ENCODE data around the gene CERS2. TPM values are rescaled to one million over a fixed set of nuclear protein-coding genes. Genes with fewer than 3 reads are reported as not detected.

The CERS2 gene
- total and polyA plus RNA-seq, 2 of the 4 experiments (the other 2 are of a cell fraction): 118 to 127 TPM

DNA sequence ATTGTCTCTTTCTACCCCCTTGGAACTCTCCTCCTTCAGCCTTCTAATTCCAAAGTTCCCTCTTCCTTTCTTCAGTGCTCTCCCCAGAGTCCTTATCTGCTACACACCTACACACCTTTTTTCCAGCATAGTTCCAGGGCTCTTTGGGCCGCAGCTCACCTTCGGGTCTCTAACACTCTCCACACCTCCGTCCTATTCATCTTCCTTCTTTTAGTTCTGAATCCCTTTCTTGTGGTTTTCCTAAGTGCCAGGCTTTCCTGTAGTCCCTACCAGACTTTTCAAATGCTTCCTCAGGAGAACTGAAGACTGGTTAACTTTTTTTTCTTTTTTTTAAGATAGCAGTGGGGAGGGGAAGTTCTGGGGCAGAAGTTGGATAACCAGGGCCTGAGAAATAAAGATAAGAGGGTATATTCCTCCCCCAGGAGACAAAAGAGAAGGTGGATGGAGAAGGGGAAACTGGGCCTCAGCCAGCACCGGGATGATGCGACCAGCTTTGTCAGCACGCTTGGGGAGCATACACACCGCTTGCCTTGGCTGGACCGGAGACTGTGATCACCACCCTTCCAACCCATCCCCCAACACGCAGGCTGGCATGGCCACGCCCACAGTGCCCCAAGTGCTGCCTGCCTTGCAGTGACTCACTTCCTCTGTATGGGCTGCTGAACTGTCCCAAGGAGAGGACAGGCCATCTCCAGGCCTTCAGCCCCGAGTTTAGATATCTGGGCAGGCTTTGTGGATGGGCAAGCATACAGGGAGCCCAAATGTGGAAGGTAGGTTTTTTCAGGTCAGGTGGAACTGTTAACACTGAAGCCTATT is 2.5 kb upstream of the CERS2 start:
- peak overlapping the region; percentile 6 to 60 for H4K8ac ChIP-seq (ENCODE audit: low read depth in 2 of 2, low read length in 2 of 2)
- peak overlapping the region; percentile 75 for H3K4ac ChIP-seq (ENCODE audit: low read depth, low read length)
- in situ Hi-C loops (cut with MboI; ENCODE audit: low sequenced_read_pairs) (loop anchor here (10.0 kb wide), 1 partner anchor 58 kb away; the partner anchor contains the start of gene BNIPL), intact Hi-C loops (cut with micrococcal nuclease) (no loop called here), dilution Hi-C loops (cut with HindIII; ENCODE audit: low sequenced_read_pairs, unreplicated experiment) (no loop called here)
- H2AFZ ChIP-seq (replicated peaks; ENCODE audit: low read length, poor library complexity): peak overlapping the region; percentile 63
- H3K27me3 ChIP-seq (ENCODE audit: control insufficient read depth, insufficient read depth, low read length): no peaks in the 10 kb centered on the region
- H3K9ac ChIP-seq (ENCODE audit: low read depth, low read length): no peak overlapping the region
- no peak for ATAC-seq (ENCODE audit: low read depth)
- H3K56ac ChIP-seq (ENCODE audit: extremely low read depth, insufficient read depth, low read length): 0 out of 2 replicates have a peak overlapping the region, but pooled peaks have one; percentile 38
- POLR2A ChIA-PET (ENCODE audit: unreplicated experiment): no interaction called here
- WGBS, 2 experiments (ENCODE audit: extremely low coverage in 2 of 2, insufficient read length in 1 of 2): 78% methylated on average over 5 of the region's 11 CpGs; no CpG with 5 or more reads in 1 of the 2 experiments
- H2BK20ac ChIP-seq (ENCODE audit: low read depth, low read length): peak overlapping the region; percentile 91
- peak overlapping the region; percentile 84 for H4K91ac ChIP-seq (ENCODE audit: insufficient read depth, low read depth, low read length)
- no peak overlapping the region for H3K4me3 ChIP-seq (ENCODE audit: insufficient read depth, low read depth, low read length)
- peak overlapping the region; percentile 91 for H3K23ac ChIP-seq (ENCODE audit: low read depth, low read length)
- H4K5ac ChIP-seq (ENCODE audit: low read depth, low read length): peak overlapping the region; percentile 83; the same call in 1 of the 2 replicates
- H2AK5ac ChIP-seq (ENCODE audit: low read depth, low read length): peak overlapping the region; percentile 60
- peak overlapping the region; percentile 41; the same call in 1 of the 2 replicates for H3K4me2 ChIP-seq (ENCODE audit: low read depth, low read length)
- no TSS peak for BruUV-seq (replicated peaks)
- H3K79me1 ChIP-seq (ENCODE audit: low read depth in 1 of 2, low read length in 2 of 2): peaks cover 0 to 23% of the 10 kb centered on the region in 2 experiments; a peak in 2 of 4 replicates
- H3K9me1 ChIP-seq (ENCODE audit: insufficient read depth, low read length): peaks cover 16% of the 10 kb centered on the region
- DNase-seq: no peak
- H2AK9ac ChIP-seq (replicated peaks; ENCODE audit: low read depth, low read length, poor library complexity): peak overlapping the region; percentile 13
- peak overlapping the region; percentile 2; the same call in 1 of the 2 replicates for H3K27ac ChIP-seq (ENCODE audit: insufficient read depth, low read length)
- peak overlapping the region; percentile 65 for H2BK120ac ChIP-seq (ENCODE audit: low read depth, low read length)
- peaks cover 16% of the 10 kb centered on the region for H4K20me1 ChIP-seq (ENCODE audit: insufficient read depth, low read length)
- peak overlapping the region; percentile 82 for H2BK5ac ChIP-seq (ENCODE audit: low read depth, low read length, poor library complexity, severe bottlenecking)
- H3K18ac ChIP-seq (ENCODE audit: low read depth, low read length): peak overlapping the region; percentile 79; the same call in 1 of the 2 replicates
- CTCF ChIA-PET: interaction anchor here (1.6 kb wide), 1 partner anchor 10 kb away, joined by 5 read pairs; no protein-coding TSS in a partner anchor
- peaks cover 32% of the 10 kb centered on the region for H3K4me1 ChIP-seq (ENCODE audit: control insufficient read depth, insufficient read depth, low read length)
- H3K9me3 ChIP-seq (ENCODE audit: control insufficient read depth, insufficient read depth, low read length): no peaks in the 10 kb centered on the region
- H3K36me3 ChIP-seq (ENCODE audit: control insufficient read depth, insufficient read depth, low read length): no peaks in the 10 kb centered on the region
- peak overlapping the region; percentile 76; the same call in 1 of the 3 replicates for H2BK15ac ChIP-seq (ENCODE audit: low read depth, low read length)
- H3K14ac ChIP-seq (replicated peaks; ENCODE audit: low read depth, low read length): peak overlapping the region; percentile 76
- TF ChIP-seq, protein P1, sequence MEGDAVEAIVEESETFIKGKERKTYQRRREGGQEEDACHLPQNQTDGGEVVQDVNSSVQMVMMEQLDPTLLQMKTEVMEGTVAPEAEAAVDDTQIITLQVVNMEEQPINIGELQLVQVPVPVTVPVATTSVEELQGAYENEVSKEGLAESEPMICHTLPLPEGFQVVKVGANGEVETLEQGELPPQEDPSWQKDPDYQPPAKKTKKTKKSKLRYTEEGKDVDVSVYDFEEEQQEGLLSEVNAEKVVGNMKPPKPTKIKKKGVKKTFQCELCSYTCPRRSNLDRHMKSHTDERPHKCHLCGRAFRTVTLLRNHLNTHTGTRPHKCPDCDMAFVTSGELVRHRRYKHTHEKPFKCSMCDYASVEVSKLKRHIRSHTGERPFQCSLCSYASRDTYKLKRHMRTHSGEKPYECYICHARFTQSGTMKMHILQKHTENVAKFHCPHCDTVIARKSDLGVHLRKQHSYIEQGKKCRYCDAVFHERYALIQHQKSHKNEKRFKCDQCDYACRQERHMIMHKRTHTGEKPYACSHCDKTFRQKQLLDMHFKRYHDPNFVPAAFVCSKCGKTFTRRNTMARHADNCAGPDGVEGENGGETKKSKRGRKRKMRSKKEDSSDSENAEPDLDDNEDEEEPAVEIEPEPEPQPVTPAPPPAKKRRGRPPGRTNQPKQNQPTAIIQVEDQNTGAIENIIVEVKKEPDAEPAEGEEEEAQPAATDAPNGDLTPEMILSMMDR (conservative IDR thresholded peaks at IDR 0.05; ENCODE audit: low read depth, low read length): no peak
- TF ChIP-seq FOS (IDR thresholded peaks at IDR 0.05; ENCODE audit: low read depth, low read length): 0 out of 2 replicates have a peak, but pooled peaks have one; percentile 8
